Measurements from ENCODE around the gene WDR19.
A peak's percentile ranks its signal among the peaks of the same experiment; 100 is the strongest.
"Not testable (repeated sequence)": the region's sequence is repeated elsewhere in the genome, so short reads cannot be mapped to it uniquely, and the experiment has no call there.

The WDR19 gene

GRCh38 chr4:39179681-39180080 is 2.6 kb upstream of the WDR19 start:
- Histone ChIP-seq H3K9me3 (ENCODE audit: control insufficient read depth, low read depth, low read length) (no peaks in the 10 kb centered on the region), H3K27ac (ENCODE audit: low read length) (no peak overlapping the region), H3K27me3 (ENCODE audit: control insufficient read depth, insufficient read depth, low read length) (peaks cover 7% of the 10 kb centered on the region), H3K4me1 (ENCODE audit: control insufficient read depth, low read depth, low read length) (no peaks in the 10 kb centered on the region), H3K9ac (ENCODE audit: low read length) (no peak overlapping the region), H3K4me3 (ENCODE audit: low read length) (no peak overlapping the region), H3K36me3 (ENCODE audit: control insufficient read depth, low read depth, low read length) (no peaks in the 10 kb centered on the region)

GRCh38 chr4:39180629-39181028 is 1.7 kb upstream of the WDR19 start:
- H3K27ac ChIP-seq (ENCODE audit: low read length); H3K9me3 ChIP-seq (ENCODE audit: control insufficient read depth, low read depth, low read length); H3K27me3 ChIP-seq (ENCODE audit: control insufficient read depth, insufficient read depth, low read length); H3K36me3 ChIP-seq (ENCODE audit: control insufficient read depth, low read depth, low read length); H3K4me1 ChIP-seq (ENCODE audit: control insufficient read depth, low read depth, low read length); H3K4me3 ChIP-seq (ENCODE audit: low read length); H3K9ac ChIP-seq (ENCODE audit: low read length): not testable (repeated sequence)

- Histone ChIP-seq H3K36me3 (ENCODE audit: control insufficient read depth, low read depth, low read length) (no peaks in the 10 kb centered on the region), H3K27ac (ENCODE audit: low read length) (no peak overlapping the region), H3K4me3 (ENCODE audit: low read length) (peak overlapping the region; percentile 99), H3K27me3 (ENCODE audit: control insufficient read depth, insufficient read depth, low read length) (peaks cover 7% of the 10 kb centered on the region), H3K9me3 (ENCODE audit: control insufficient read depth, low read depth, low read length) (no peaks in the 10 kb centered on the region), H3K4me1 (ENCODE audit: control insufficient read depth, low read depth, low read length) (no peaks in the 10 kb centered on the region), H3K9ac (ENCODE audit: low read length) (peak overlapping the region; percentile 12)
Observed at GRCh38 chr4:39181520-39181904, 817 bp upstream of the WDR19 start.

GRCh38 chr4:39201963-39202362 is 19.6 kb downstream of the WDR19 start:
- no peaks in the 10 kb centered on the region for H3K27me3 ChIP-seq (ENCODE audit: control insufficient read depth, insufficient read depth, low read length)
- peaks cover 14% of the 10 kb centered on the region for H3K36me3 ChIP-seq (ENCODE audit: control insufficient read depth, low read depth, low read length)

GRCh38 chr4:39204543-39204942 is 22.2 kb downstream of the WDR19 start:
- H3K36me3 ChIP-seq (ENCODE audit: control insufficient read depth, low read depth, low read length), result peaks cover 17% of the 10 kb centered on the region
- no peak overlapping the region for H3K9ac ChIP-seq (ENCODE audit: low read length)

More at GRCh38 chr4:39201963-39202362, 19.6 kb downstream of the WDR19 start:
- no peak overlapping the region for H3K9ac ChIP-seq (ENCODE audit: low read length)
- H3K9me3 ChIP-seq (ENCODE audit: control insufficient read depth, low read depth, low read length), result no peaks in the 10 kb centered on the region
- H3K4me3 ChIP-seq (ENCODE audit: low read length), result no peak overlapping the region
- H3K4me1 ChIP-seq (ENCODE audit: control insufficient read depth, low read depth, low read length), result no peaks in the 10 kb centered on the region
- H3K27ac ChIP-seq (ENCODE audit: low read length), result no peak overlapping the region

GRCh38 chr4:39205000-39205399 is 22.7 kb downstream of the WDR19 start:
- Histone ChIP-seq H3K9me3 (ENCODE audit: control insufficient read depth, low read depth, low read length) (no peaks in the 10 kb centered on the region), H3K27me3 (ENCODE audit: control insufficient read depth, insufficient read depth, low read length) (no peaks in the 10 kb centered on the region), H3K36me3 (ENCODE audit: control insufficient read depth, low read depth, low read length) (peaks cover 17% of the 10 kb centered on the region), H3K4me3 (ENCODE audit: low read length) (no peak overlapping the region), H3K9ac (ENCODE audit: low read length) (no peak overlapping the region), H3K4me1 (ENCODE audit: control insufficient read depth, low read depth, low read length) (no peaks in the 10 kb centered on the region), H3K27ac (ENCODE audit: low read length) (no peak overlapping the region)

More at GRCh38 chr4:39204543-39204942, 22.2 kb downstream of the WDR19 start:
- no peak overlapping the region for H3K27ac ChIP-seq (ENCODE audit: low read length)
- H3K4me3 ChIP-seq (ENCODE audit: low read length), result no peak overlapping the region
- no peaks in the 10 kb centered on the region for H3K4me1 ChIP-seq (ENCODE audit: control insufficient read depth, low read depth, low read length)
- H3K27me3 ChIP-seq (ENCODE audit: control insufficient read depth, insufficient read depth, low read length), result no peaks in the 10 kb centered on the region
- H3K9me3 ChIP-seq (ENCODE audit: control insufficient read depth, low read depth, low read length), result no peaks in the 10 kb centered on the region

- Histone ChIP-seq H3K4me1 (ENCODE audit: control insufficient read depth, low read depth, low read length) (no peaks in the 10 kb centered on the region), H3K27ac (ENCODE audit: low read length) (no peak overlapping the region), H3K9me3 (ENCODE audit: control insufficient read depth, low read depth, low read length) (no peaks in the 10 kb centered on the region), H3K27me3 (ENCODE audit: control insufficient read depth, insufficient read depth, low read length) (no peaks in the 10 kb centered on the region), H3K4me3 (ENCODE audit: low read length) (no peak overlapping the region), H3K36me3 (ENCODE audit: control insufficient read depth, low read depth, low read length) (peaks cover 17% of the 10 kb centered on the region), H3K9ac (ENCODE audit: low read length) (no peak overlapping the region)
Observed at GRCh38 chr4:39205476-39205875, 23.1 kb downstream of the WDR19 start.

- H3K27me3 ChIP-seq (ENCODE audit: control insufficient read depth, insufficient read depth, low read length), result no peaks in the 10 kb centered on the region
- no peaks in the 10 kb centered on the region for H3K36me3 ChIP-seq (ENCODE audit: control insufficient read depth, low read depth, low read length)
- H3K9ac ChIP-seq (ENCODE audit: low read length), result no peak overlapping the region
- no peaks in the 10 kb centered on the region for H3K4me1 ChIP-seq (ENCODE audit: control insufficient read depth, low read depth, low read length)
- no peak overlapping the region for H3K4me3 ChIP-seq (ENCODE audit: low read length)
- no peak overlapping the region for H3K27ac ChIP-seq (ENCODE audit: low read length)
- no peaks in the 10 kb centered on the region for H3K9me3 ChIP-seq (ENCODE audit: control insufficient read depth, low read depth, low read length)
Observed at GRCh38 chr4:39227906-39228305, 45.6 kb downstream of the WDR19 start.

- Histone ChIP-seq H3K4me3 (ENCODE audit: low read length) (no peak overlapping the region), H3K9ac (ENCODE audit: low read length) (no peak overlapping the region), H3K27me3 (ENCODE audit: control insufficient read depth, insufficient read depth, low read length) (no peaks in the 10 kb centered on the region), H3K9me3 (ENCODE audit: control insufficient read depth, low read depth, low read length) (no peaks in the 10 kb centered on the region), H3K27ac (ENCODE audit: low read length) (no peak overlapping the region), H3K4me1 (ENCODE audit: control insufficient read depth, low read depth, low read length) (no peaks in the 10 kb centered on the region), H3K36me3 (ENCODE audit: control insufficient read depth, low read depth, low read length) (no peaks in the 10 kb centered on the region)
Observed at GRCh38 chr4:39228377-39228776, 46.0 kb downstream of the WDR19 start.

- no peaks in the 10 kb centered on the region for H3K9me3 ChIP-seq (ENCODE audit: control insufficient read depth, low read depth, low read length)
- H3K4me1 ChIP-seq (ENCODE audit: control insufficient read depth, low read depth, low read length), result no peaks in the 10 kb centered on the region
- H3K4me3 ChIP-seq (ENCODE audit: low read length), result no peak overlapping the region
- no peak overlapping the region for H3K27ac ChIP-seq (ENCODE audit: low read length)
- H3K9ac ChIP-seq (ENCODE audit: low read length), result no peak overlapping the region
- H3K36me3 ChIP-seq (ENCODE audit: control insufficient read depth, low read depth, low read length), result no peaks in the 10 kb centered on the region
- H3K27me3 ChIP-seq (ENCODE audit: control insufficient read depth, insufficient read depth, low read length), result no peaks in the 10 kb centered on the region
Observed at GRCh38 chr4:39230462-39230861, 48.1 kb downstream of the WDR19 start.

- Histone ChIP-seq H3K4me1 (ENCODE audit: control insufficient read depth, low read depth, low read length) (no peaks in the 10 kb centered on the region), H3K27ac (ENCODE audit: low read length) (no peak overlapping the region), H3K27me3 (ENCODE audit: control insufficient read depth, insufficient read depth, low read length) (no peaks in the 10 kb centered on the region), H3K36me3 (ENCODE audit: control insufficient read depth, low read depth, low read length) (no peaks in the 10 kb centered on the region), H3K9ac (ENCODE audit: low read length) (no peak overlapping the region), H3K9me3 (ENCODE audit: control insufficient read depth, low read depth, low read length) (no peaks in the 10 kb centered on the region), H3K4me3 (ENCODE audit: low read length) (no peak overlapping the region)
Observed at GRCh38 chr4:39231660-39232059, 49.3 kb downstream of the WDR19 start.

GRCh38 chr4:39232100-39232499 is 49.8 kb downstream of the WDR19 start:
- no peaks in the 10 kb centered on the region for H3K36me3 ChIP-seq (ENCODE audit: control insufficient read depth, low read depth, low read length)
- H3K9me3 ChIP-seq (ENCODE audit: control insufficient read depth, low read depth, low read length), result no peaks in the 10 kb centered on the region
- no peak overlapping the region for H3K4me3 ChIP-seq (ENCODE audit: low read length)
- H3K4me1 ChIP-seq (ENCODE audit: control insufficient read depth, low read depth, low read length), result no peaks in the 10 kb centered on the region
- H3K9ac ChIP-seq (ENCODE audit: low read length), result no peak overlapping the region
- H3K27ac ChIP-seq (ENCODE audit: low read length), result no peak overlapping the region
- H3K27me3 ChIP-seq (ENCODE audit: control insufficient read depth, insufficient read depth, low read length), result no peaks in the 10 kb centered on the region
